ENCODE measurements around the gene NAT16.
A peak's percentile ranks its signal among the peaks of the same experiment; 100 is the strongest.
"Not testable (repeated sequence)": the region's sequence is repeated elsewhere in the genome, so short reads cannot be mapped to it uniquely, and the experiment has no call there.

The NAT16 gene

GRCh38 chr7:101180130-101180755 is at the start of gene NAT16:
TSS of gene NAT16 (minus strand) at chr7:101180293. CDS start at chr7:101174807, 5,486 bp downstream.
- FAIRE-seq = no peak

- no peak for FAIRE-seq
Observed at GRCh38 chr7:101226721-101227120, 46.6 kb upstream of the NAT16 start.

GRCh38 chr7:101225650-101226049 is 45.6 kb upstream of the NAT16 start:
- FAIRE-seq = no peak

GRCh38 chr7:101223528-101223927 is 43.4 kb upstream of the NAT16 start:
- FAIRE-seq = no peak

- no peak for FAIRE-seq
Observed at GRCh38 chr7:101222275-101222830, 42.3 kb upstream of the NAT16 start.

- no peak for FAIRE-seq
Observed at GRCh38 chr7:101220295-101220694, 40.2 kb upstream of the NAT16 start.

- no peak for FAIRE-seq
Observed at GRCh38 chr7:101218236-101219125, 38.4 kb upstream of the NAT16 start.

- peak; percentile 94 for FAIRE-seq
Observed at GRCh38 chr7:101217388-101218235, 37.5 kb upstream of the NAT16 start, which contains the start of the genes PLOD3 and ZNHIT1. TSS of gene PLOD3 (minus strand) at chr7:101217581. CDS start at chr7:101217274, 307 bp downstream. TSS of gene ZNHIT1 (plus strand) at chr7:101218165. CDS start at chr7:101218196, 31 bp downstream.

GRCh38 chr7:101216860-101217387 is 36.8 kb upstream of the NAT16 start:
- FAIRE-seq = no peak

- no peak for FAIRE-seq
Observed at GRCh38 chr7:101216001-101216859, 36.1 kb upstream of the NAT16 start.

GRCh38 chr7:101212014-101212413 is 31.9 kb upstream of the NAT16 start:
- FAIRE-seq = no peak

GRCh38 chr7:101211501-101211900 is 31.4 kb upstream of the NAT16 start:
- FAIRE-seq = no peak

GRCh38 chr7:101210143-101210542 is 30.1 kb upstream of the NAT16 start:
- FAIRE-seq = no peak

- FAIRE-seq = no peak
Observed at GRCh38 chr7:101208794-101209193, 28.7 kb upstream of the NAT16 start.

- no peak for FAIRE-seq
Observed at GRCh38 chr7:101207459-101207858, 27.4 kb upstream of the NAT16 start.

GRCh38 chr7:101206665-101207042 is 26.6 kb upstream of the NAT16 start:
- no peak for FAIRE-seq

- FAIRE-seq = no peak
Observed at GRCh38 chr7:101205901-101206664, 26.0 kb upstream of the NAT16 start.

GRCh38 chr7:101203740-101204738 is 23.9 kb upstream of the NAT16 start:
- not testable (repeated sequence) for FAIRE-seq

GRCh38 chr7:101202603-101202918 is 22.5 kb upstream of the NAT16 start:
- FAIRE-seq = no peak
